Naive B cell (primary cell): ENCODE results near the gene WNT3A. TPM values are rescaled to one million over a fixed set of nuclear protein-coding genes. Genes with fewer than 3 reads are reported as not detected.
A peak's percentile ranks its signal among the peaks of the same experiment; 100 is the strongest.

Experiments used
- ATAC-seq, 2 donors: fragments of 150-1000 bp; cut with Tn5 transposase; 2 replicates each; pipeline ENCODE4 v1.10.0; 2021; ENCODE audit warnings: low read depth in 2 of 2, mild to moderate bottlenecking in 2 of 2, moderate library complexity in 2 of 2
- DNase-seq: peaks from one replicate; pipeline ENCODE4 v3.0.0; 2022
- H3K27ac Mint-ChIP-seq, 6 donors: one replicate each; pipeline ENCODE4 v1.8.0; 2020 to 2022; ENCODE audit warnings: mild to moderate bottlenecking in 6 of 6, mixed read lengths in 6 of 6, moderate library complexity in 5 of 6, inconsistent platforms in 2 of 6
- H3K27me3 Mint-ChIP-seq, 3 donors: one replicate each; pipeline ENCODE4 v1.8.0; 2021 to 2022; ENCODE audit warnings: mixed read lengths in 3 of 3, mild to moderate bottlenecking in 1 of 3
- H3K36me3 Mint-ChIP-seq, 2 donors: one replicate each; pipeline ENCODE4 v1.8.0; 2020 to 2022; ENCODE audit warnings: mixed read lengths in 2 of 2, inconsistent platforms in 1 of 2, mild to moderate bottlenecking in 1 of 2
- H3K4me1 Mint-ChIP-seq, 3 donors: one replicate each; pipeline ENCODE4 v1.8.0; 2020 to 2022; ENCODE audit warnings: mixed read lengths in 3 of 3, inconsistent platforms in 1 of 3, mild to moderate bottlenecking in 1 of 3, moderate library complexity in 1 of 3
- H3K4me3 Mint-ChIP-seq, 8 donors: one replicate each; pipeline ENCODE4 v1.8.0; 2020 to 2022; ENCODE audit warnings: mild to moderate bottlenecking in 8 of 8, mixed read lengths in 8 of 8, moderate library complexity in 8 of 8, inconsistent platforms in 2 of 8
- H3K9me3 Mint-ChIP-seq, 7 donors: one replicate each; pipeline ENCODE4 v1.8.0; 2020 to 2022; ENCODE audit warnings: mixed read lengths in 7 of 7, mild to moderate bottlenecking in 5 of 7, inconsistent platforms in 2 of 7, moderate library complexity in 1 of 7
- polyA plus RNA-seq, 6 donors: library from polyadenylated mRNA; unstranded; fragments of 300-500 nt; fragmentation: Illumina TruSeq; gene quantifications; one replicate each; pipeline ENCODE4 v1.2.3, GENCODE V29; 2021; ENCODE audit warnings: low read depth in 6 of 6

Gene WNT3A
- polyA plus RNA-seq, 6 donors from 2014 or later = not detected

- Mint-ChIP-seq H3K27me3 (no peaks in the 10 kb centered on the region), H3K36me3 (no peaks in the 10 kb centered on the region), H3K4me3 (peak overlapping the region; percentile 80 to 97 (median 88)), H3K27ac (peak overlapping the region in 2 of 6 donors; percentile 18 to 92), H3K9me3 (no peaks in the 10 kb centered on the region), H3K4me1 (peaks cover 42 to 58% (median 52%) of the 10 kb centered on the region in 3 donors)
- DNase-seq (no peak), ATAC-seq (peak; percentile 1 to 6)
These were observed 74.9 kb downstream of the WNT3A start for GRCh38 chr1:228081578-228082213.

GRCh38 chr1:228082214-228082917, 75.6 kb downstream of the WNT3A start, which contains the start of gene ARF1:
ARF1 (plus strand) TSS chr1:228082708; CDS start chr1:228097115, 14,407 bp downstream.
- Mint-ChIP-seq H3K36me3 (no peaks in the 10 kb centered on the region), H3K9me3 (no peaks in the 10 kb centered on the region), H3K4me1 (peaks cover 47 to 65% (median 49%) of the 10 kb centered on the region in 3 donors), H3K27me3 (no peaks in the 10 kb centered on the region), H3K4me3 (peak within 1 kb of the TSS; percentile 88 to 98 (median 94)), H3K27ac (peak within 1 kb of the TSS; percentile 92 to 97 (median 95))
- peak; percentile 96 for DNase-seq
- peak; percentile 82 to 83 for ATAC-seq

- peak overlapping the region; percentile 92 to 97 (median 95) for H3K27ac Mint-ChIP-seq
- H3K36me3 Mint-ChIP-seq = no peaks in the 10 kb centered on the region
- H3K9me3 Mint-ChIP-seq = no peaks in the 10 kb centered on the region
- peak overlapping the region; percentile 88 to 98 (median 94) for H3K4me3 Mint-ChIP-seq
- ATAC-seq (peak; percentile 29 to 31), DNase-seq (no peak)
- H3K4me1 Mint-ChIP-seq = peaks cover 53 to 73% (median 53%) of the 10 kb centered on the region in 3 donors
- no peaks in the 10 kb centered on the region for H3K27me3 Mint-ChIP-seq
These were observed 76.4 kb downstream of the WNT3A start for GRCh38 chr1:228082918-228083870.

GRCh38 chr1:228083871-228084278, 77.1 kb downstream of the WNT3A start:
- ATAC-seq = no peak
- Mint-ChIP-seq H3K27ac (peak overlapping the region; percentile 92 to 97 (median 95)), H3K36me3 (no peaks in the 10 kb centered on the region), H3K4me3 (peak overlapping the region; percentile 88 to 98 (median 94)), H3K4me1 (peaks cover 56 to 77% (median 60%) of the 10 kb centered on the region in 3 donors), H3K9me3 (no peaks in the 10 kb centered on the region), H3K27me3 (no peaks in the 10 kb centered on the region)
- no peak for DNase-seq

GRCh38 chr1:228084325-228084724, 77.5 kb downstream of the WNT3A start:
- DNase-seq = no peak
- Mint-ChIP-seq H3K27ac (peak overlapping the region in 5 of 6 donors; percentile 78 to 97 (median 95)), H3K36me3 (no peaks in the 10 kb centered on the region), H3K9me3 (no peaks in the 10 kb centered on the region), H3K4me3 (peak overlapping the region; percentile 88 to 98 (median 94)), H3K4me1 (peaks cover 58 to 77% (median 64%) of the 10 kb centered on the region in 3 donors), H3K27me3 (no peaks in the 10 kb centered on the region)
- ATAC-seq = no peak

GRCh38 chr1:228084797-228085196, 78.0 kb downstream of the WNT3A start:
- DNase-seq (no peak), ATAC-seq (no peak)
- H3K27me3 Mint-ChIP-seq = no peaks in the 10 kb centered on the region
- H3K36me3 Mint-ChIP-seq = no peaks in the 10 kb centered on the region
- peak overlapping the region; percentile 88 to 98 (median 94) for H3K4me3 Mint-ChIP-seq
- H3K9me3 Mint-ChIP-seq = no peaks in the 10 kb centered on the region
- H3K27ac Mint-ChIP-seq = peak overlapping the region in 4 of 6 donors; percentile 18 to 92 (median 85)
- H3K4me1 Mint-ChIP-seq = peaks cover 63 to 80% (median 69%) of the 10 kb centered on the region in 3 donors

GRCh38 chr1:228085287-228085951, 78.6 kb downstream of the WNT3A start:
- Mint-ChIP-seq H3K9me3 (no peaks in the 10 kb centered on the region), H3K27ac (peak overlapping the region in 4 of 6 donors; percentile 49 to 92 (median 82)), H3K4me3 (peak overlapping the region in 7 of 8 donors; percentile 88 to 98 (median 93)), H3K36me3 (no peaks in the 10 kb centered on the region), H3K4me1 (peaks cover 67 to 81% (median 75%) of the 10 kb centered on the region in 3 donors), H3K27me3 (no peaks in the 10 kb centered on the region)
- no peak for ATAC-seq
- DNase-seq = no peak

- ATAC-seq (no peak), DNase-seq (no peak)
- Mint-ChIP-seq H3K9me3 (no peaks in the 10 kb centered on the region), H3K27me3 (no peaks in the 10 kb centered on the region), H3K27ac (peak overlapping the region in 4 of 6 donors; percentile 38 to 75 (median 52)), H3K36me3 (no peaks in the 10 kb centered on the region), H3K4me1 (peaks cover 79 to 94% (median 93%) of the 10 kb centered on the region in 3 donors), H3K4me3 (peak overlapping the region in 7 of 8 donors; percentile 54 to 89 (median 71))
These were observed 81.0 kb downstream of the WNT3A start for GRCh38 chr1:228087771-228088251.

GRCh38 chr1:228088586-228089498, 82.0 kb downstream of the WNT3A start:
- DNase-seq (no peak), ATAC-seq (peak in 1 of 2 donors; percentile 7)
- H3K36me3 Mint-ChIP-seq = no peaks in the 10 kb centered on the region
- peaks cover 72 to 95% (median 93%) of the 10 kb centered on the region in 3 donors for H3K4me1 Mint-ChIP-seq
- H3K27me3 Mint-ChIP-seq = no peaks in the 10 kb centered on the region
- H3K27ac Mint-ChIP-seq = peak overlapping the region; percentile 56 to 86 (median 59)
- H3K9me3 Mint-ChIP-seq = no peaks in the 10 kb centered on the region
- H3K4me3 Mint-ChIP-seq = peak overlapping the region; percentile 42 to 89 (median 68)

- Mint-ChIP-seq H3K36me3 (peaks cover 6 to 7% of the 10 kb centered on the region in 2 donors), H3K9me3 (peaks cover 0 to 9% (median 5%) of the 10 kb centered on the region in 7 donors), H3K4me3 (peak overlapping the region; percentile 35 to 89 (median 68)), H3K27me3 (no peaks in the 10 kb centered on the region), H3K27ac (peak overlapping the region; percentile 27 to 86 (median 54)), H3K4me1 (peaks cover 65 to 87% (median 84%) of the 10 kb centered on the region in 3 donors)
- peak; percentile 37 for DNase-seq
- peak; percentile 77 to 84 for ATAC-seq
These were observed 83.0 kb downstream of the WNT3A start for GRCh38 chr1:228089519-228090380.
